ENCODE results near the gene WDR82.

Gene WDR82

GRCh38 chr3:52237006-52237656 is 41.3 kb downstream of the WDR82 start:
- DNase-seq (ENCODE audit: low read depth) = no peak

GRCh38 chr3:52236424-52236886 is 42.0 kb downstream of the WDR82 start:
- no peak for DNase-seq (ENCODE audit: low read depth)

DNA sequence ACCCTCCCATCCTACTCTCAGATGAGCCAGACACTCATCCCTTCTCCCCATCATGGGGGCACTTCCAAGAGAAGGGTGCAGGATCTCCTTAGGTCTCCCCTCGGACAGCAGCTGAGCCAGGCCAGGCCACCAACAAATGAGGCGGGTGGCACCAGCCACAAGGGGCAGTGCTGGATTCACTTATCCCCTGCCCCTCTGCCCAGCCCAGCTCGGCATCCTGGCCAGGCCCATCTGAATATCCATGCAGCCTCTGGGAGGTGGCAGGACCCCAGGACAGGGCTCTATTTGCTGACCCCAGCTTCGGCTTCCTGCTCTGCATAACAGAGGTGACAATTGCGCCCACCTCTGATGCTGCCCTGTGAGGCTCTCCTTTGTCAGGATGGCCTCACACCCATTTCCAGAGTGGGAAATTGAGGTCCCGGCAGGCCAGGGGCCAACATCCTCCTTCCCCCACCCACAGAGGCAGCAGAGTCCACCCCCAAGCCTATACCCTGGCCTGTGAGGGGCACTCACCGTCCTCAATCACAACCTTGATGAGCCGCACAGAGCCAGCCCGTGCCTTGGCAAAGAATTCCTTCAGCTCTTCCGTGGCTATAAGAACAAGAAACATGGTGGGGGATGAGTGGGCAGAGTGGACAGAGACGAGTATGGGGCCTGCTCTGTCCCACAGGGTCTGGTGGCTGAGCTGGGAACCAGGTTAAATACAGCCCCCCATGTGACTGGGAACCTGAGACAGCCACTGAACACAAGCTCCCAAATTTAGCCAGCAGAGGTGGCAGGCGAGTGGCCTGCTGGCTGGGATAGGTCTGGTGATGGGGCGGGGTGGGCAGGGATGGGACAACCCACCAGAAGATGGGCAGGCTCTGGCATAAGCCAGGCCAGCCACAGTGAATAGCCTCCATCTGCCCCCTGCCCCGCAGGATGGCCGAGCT is 43.7 kb downstream of the WDR82 start:
- DNase-seq (ENCODE audit: low read depth) = no peak

GRCh38 chr3:52233968-52234367 is 44.5 kb downstream of the WDR82 start:
- no peak for DNase-seq (ENCODE audit: low read depth)

GRCh38 chr3:52233108-52233591 is 45.3 kb downstream of the WDR82 start:
- no peak for DNase-seq (ENCODE audit: low read depth)

- DNase-seq (ENCODE audit: low read depth) = no peak
Measured at GRCh38 chr3:52232279-52233107, 46.0 kb downstream of the WDR82 start.

GRCh38 chr3:52231502-52232278 is 46.8 kb downstream of the WDR82 start:
- DNase-seq (ENCODE audit: low read depth) = no peak

DNA sequence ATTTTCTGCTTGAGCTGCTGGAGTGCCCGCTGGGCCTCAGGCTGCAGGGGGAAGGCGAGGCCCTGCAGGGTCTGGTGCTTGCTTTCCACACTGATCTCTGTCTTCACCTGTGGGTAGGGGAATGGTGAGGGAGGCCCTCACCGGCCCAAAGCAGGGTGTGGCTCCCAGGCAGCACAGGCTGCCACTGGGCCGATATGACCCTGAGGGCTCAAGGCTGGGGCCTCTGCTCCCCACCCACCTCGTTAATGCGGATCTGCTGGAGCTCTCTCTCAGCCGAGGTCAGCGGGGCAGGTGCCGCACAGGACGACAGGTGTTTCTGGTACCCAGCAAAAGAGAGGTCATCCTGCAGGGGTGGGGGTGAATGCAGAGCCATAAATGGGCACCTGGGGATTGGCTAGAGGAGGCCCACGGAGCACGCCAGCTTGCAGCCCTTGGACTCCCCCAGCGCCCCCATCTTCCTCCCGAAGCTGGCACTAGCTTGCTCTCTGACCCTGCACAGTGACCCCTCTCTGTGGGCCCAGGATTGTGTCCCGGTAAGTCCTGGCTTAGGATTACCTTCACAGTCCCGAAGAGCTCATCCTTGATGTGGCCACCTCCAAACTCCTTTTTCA is 47.5 kb downstream of the WDR82 start:
- DNase-seq (ENCODE audit: low read depth) = no peak

DNA sequence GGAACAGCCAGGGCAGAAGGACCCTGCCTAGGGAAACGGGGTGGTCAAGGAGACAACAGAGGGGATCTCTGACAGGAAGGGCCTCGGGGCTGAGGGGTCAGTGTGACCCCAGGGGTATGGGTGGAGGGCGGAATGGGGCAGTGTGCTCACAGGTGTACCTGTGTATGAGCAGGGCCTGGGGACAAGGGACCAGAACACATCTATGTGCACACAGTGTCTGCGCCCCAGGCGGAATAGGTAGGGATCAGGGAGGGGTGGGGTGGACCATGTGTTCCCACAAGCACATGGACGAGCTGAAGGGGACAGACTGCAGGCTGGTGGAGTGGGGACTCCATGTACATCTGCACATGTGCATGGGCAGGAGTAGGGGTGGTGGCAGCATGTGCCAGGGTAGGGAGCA is 48.0 kb downstream of the WDR82 start:
- DNase-seq (ENCODE audit: low read depth) = no peak

DNA sequence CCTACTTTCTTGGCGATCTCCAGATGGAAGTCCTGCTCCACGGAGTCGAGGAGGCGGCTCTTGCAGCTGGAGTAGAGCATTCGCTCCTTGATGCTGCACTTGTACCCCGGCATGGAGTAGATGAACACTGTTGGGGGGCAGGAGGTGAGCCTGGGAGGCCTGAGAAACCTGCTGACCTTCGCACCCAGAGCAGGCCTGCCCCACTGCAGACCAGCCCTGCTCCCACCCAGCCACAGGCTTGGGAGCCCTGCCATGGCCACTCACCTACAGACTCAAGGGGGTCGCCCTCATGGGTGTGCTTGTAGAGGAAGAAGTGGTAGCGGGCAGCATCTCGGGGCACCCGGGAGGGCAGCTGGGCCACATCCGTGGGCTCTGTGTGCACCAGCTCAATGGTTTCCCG is 48.8 kb downstream of the WDR82 start:
- DNase-seq (ENCODE audit: low read depth) = no peak

GRCh38 chr3:52228751-52229291 is 49.6 kb downstream of the WDR82 start:
- no peak for DNase-seq (ENCODE audit: low read depth)

GRCh38 chr3:52228266-52228665 is 50.2 kb downstream of the WDR82 start:
- no peak for DNase-seq (ENCODE audit: low read depth)

- no peak for DNase-seq (ENCODE audit: low read depth)
Measured at GRCh38 chr3:52227766-52228165, 50.7 kb downstream of the WDR82 start.

- no peak for DNase-seq (ENCODE audit: low read depth)
Measured at GRCh38 chr3:52227117-52227516, 51.3 kb downstream of the WDR82 start.

DNA sequence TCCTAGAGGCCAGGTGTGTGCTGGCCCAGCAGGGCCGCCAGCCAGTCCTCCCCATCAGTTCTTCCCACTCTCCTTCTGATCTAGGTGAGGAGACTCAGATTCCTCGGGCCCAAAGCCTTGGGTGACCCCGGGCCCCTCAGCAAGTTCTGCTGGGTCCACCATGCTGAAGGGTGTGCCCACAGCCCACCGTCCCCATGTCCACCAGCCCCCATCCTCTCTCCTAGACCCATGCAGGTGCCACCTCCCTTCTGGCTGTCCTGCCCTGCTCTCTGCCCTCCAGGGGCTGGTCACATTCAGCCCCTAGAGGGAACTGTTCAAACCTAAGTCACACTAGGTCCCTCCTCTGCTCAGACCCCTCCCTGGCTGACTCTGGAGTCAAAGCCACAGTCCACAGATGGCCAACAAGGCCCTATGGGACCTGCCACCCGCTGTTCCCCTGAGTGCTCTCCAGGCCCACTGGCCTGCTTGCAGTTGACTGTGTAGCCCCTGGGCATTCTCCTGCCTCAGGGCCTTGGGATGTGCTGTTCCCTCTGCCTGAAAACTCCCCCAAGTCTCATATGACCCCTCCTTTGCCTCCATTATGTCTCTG is 52.1 kb downstream of the WDR82 start:
- no peak for DNase-seq (ENCODE audit: low read depth)

DNA sequence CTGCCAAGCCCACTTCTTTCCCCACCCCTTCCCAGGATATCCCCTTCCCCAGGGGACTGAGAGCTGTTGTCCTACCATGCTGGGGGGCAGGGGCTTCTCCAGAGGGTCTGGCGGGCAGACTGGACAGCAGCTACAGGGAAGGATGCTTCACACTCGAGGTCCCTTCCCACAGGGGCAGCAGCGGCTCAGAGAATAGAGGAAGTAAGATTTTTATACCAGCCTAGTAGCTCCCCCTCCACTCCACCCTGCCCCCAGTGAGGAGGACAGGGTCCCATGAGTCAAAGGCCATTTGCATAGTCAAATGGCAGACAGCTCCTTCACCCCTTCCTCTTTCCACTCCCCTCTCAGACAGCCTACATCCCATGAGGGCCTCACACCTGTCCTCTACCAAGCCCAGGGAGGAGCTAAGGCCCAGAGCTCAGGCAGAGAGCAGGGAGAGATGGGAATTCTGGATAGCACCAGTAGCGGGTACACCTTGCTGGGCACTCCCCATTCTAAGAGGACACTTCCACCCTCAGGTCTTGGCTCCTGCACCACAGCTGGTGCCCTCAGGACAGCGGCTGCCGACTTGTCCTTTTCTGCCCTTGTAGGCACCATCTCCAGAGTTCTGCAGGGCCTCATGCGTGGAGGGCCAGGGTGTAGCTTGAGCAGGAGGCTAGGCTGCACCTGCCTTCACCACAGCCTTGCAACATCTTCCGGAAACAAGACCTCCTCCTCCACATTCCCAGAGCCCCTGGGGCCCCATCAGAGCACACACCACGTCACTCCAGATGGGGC is 52.8 kb downstream of the WDR82 start, which contains the start of gene TLR9:
Gene TLR9 (minus strand): TSS at position 194 of the 777 bp plus-strand sequence. CDS start 116 bp downstream, at position 78.
- DNase-seq (ENCODE audit: low read depth) = no peak

DNA sequence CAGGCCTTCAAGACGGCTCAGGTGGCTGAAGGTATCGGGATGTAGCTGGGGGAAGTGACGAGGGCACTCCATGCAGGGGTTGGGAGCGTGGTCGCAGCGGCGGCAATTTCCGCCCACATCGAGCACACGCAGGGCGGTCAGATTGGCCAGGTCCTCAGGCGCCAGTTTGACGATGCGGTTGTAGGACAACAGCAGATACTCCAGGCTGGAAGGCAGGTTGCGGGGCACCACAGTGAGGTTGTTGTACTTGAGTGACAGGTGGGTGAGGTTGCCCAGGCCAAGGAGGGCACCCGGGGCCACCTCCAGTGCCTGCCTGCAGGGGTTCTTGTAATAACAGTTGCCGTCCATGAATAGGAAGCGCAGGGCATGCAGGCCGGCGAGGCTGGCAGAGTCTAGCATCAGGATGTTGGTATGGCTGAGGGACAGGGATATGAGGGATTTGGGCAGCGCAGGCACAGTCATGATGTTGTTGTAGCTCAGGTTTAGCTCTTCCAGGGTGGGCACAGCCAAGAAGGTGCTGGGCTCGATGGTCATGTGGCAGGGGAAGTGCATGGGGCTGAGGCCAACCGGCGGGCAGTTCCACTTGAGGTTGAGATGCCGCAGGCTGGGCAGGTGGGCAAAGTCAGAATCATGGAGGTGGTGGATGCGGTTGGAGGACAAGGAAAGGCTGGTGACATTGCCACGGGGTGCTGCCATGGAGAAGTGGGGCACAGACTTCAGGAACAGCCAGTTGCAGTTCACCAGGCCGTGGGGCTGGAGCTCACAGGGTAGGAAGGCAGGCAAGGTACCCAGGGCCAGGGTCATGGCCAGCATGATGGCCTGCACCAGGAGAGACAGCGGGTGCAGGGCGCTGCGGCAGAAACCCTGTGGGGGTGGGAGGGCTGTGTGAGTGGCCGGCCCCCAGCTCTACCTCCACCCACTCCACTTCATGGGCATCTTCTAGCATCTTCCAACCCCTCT is 54.7 kb downstream of the WDR82 start:
- no peak for DNase-seq (ENCODE audit: low read depth)

All from stromal cell of bone marrow (primary cell).